ENCODE measurements around the gene UBL4A. TPM values are rescaled to one million over a fixed set of nuclear protein-coding genes. Genes with fewer than 3 reads are reported as not detected.

The UBL4A gene
- total RNA-seq, 1 experiment from 2014 or later: 26.7 TPM

- POLR2A ChIA-PET: no interaction called here
These were observed 22.7 kb downstream of the UBL4A start for GRCh38 chrX:154463611-154464220.

GRCh38 chrX:154462396-154462795, 24.0 kb downstream of the UBL4A start:
- Mint-ChIP-seq H3K4me1 (ENCODE audit: insufficient read depth, unreplicated experiment) (peaks cover 7% of the 10 kb centered on the region), H3K9me3 (ENCODE audit: unreplicated experiment) (no peaks in the 10 kb centered on the region), H3K4me3 (ENCODE audit: unreplicated experiment) (no peak overlapping the region), H3K27me3 (ENCODE audit: insufficient read depth, unreplicated experiment) (peaks cover 7% of the 10 kb centered on the region), H3K27ac (ENCODE audit: low read depth, unreplicated experiment) (no peak overlapping the region), H3K36me3 (ENCODE audit: insufficient read depth, unreplicated experiment) (peaks cover 14% of the 10 kb centered on the region)
- BruUV-seq (replicated peaks): no TSS peak
- no peak for TF ChIP-seq CTCF (IDR thresholded peaks at IDR 0.05; ENCODE audit: unreplicated experiment)
- ChIA-PET POLR2A (no interaction called here), CTCF (interaction anchor here (1.2 kb wide), 1 partner anchor 65 kb away, joined by 5 read pairs; no protein-coding TSS in a partner anchor)
- intact Hi-C loops (cut with micrococcal nuclease): no loop called here
- no peak for DNase-seq (ENCODE audit: unreplicated experiment)

More at GRCh38 chrX:154463611-154464220, 22.7 kb downstream of the UBL4A start:
- Mint-ChIP-seq H3K9me3 (ENCODE audit: unreplicated experiment) (no peaks in the 10 kb centered on the region), H3K4me3 (ENCODE audit: unreplicated experiment) (no peak overlapping the region), H3K36me3 (ENCODE audit: insufficient read depth, unreplicated experiment) (peaks cover 18% of the 10 kb centered on the region), H3K27me3 (ENCODE audit: insufficient read depth, unreplicated experiment) (peaks cover 7% of the 10 kb centered on the region), H3K27ac (ENCODE audit: low read depth, unreplicated experiment) (no peak overlapping the region), H3K4me1 (ENCODE audit: insufficient read depth, unreplicated experiment) (peaks cover 4% of the 10 kb centered on the region)
- CTCF ChIA-PET: interaction anchor here (0.5 to 0.6 kb wide), 2 partner anchors 1504 to 1539 kb away, joined by 3 read pairs; no protein-coding TSS in a partner anchor
- no peak for DNase-seq (ENCODE audit: unreplicated experiment)
- BruUV-seq (replicated peaks): no TSS peak
- intact Hi-C loops (cut with micrococcal nuclease): no loop called here
- TF ChIP-seq CTCF (IDR thresholded peaks at IDR 0.05; ENCODE audit: unreplicated experiment): no peak

GRCh38 chrX:154460326-154460725, 26.1 kb downstream of the UBL4A start:
- peaks cover 7% of the 10 kb centered on the region for H3K27me3 Mint-ChIP-seq (ENCODE audit: insufficient read depth, unreplicated experiment)
- TSS peak; percentile 20 for BruUV-seq (replicated peaks)
- H3K27ac Mint-ChIP-seq (ENCODE audit: low read depth, unreplicated experiment): no peak overlapping the region
- H3K4me1 Mint-ChIP-seq (ENCODE audit: insufficient read depth, unreplicated experiment): peaks cover 10% of the 10 kb centered on the region
- CTCF ChIA-PET: interaction anchor here (0.7 to 1.3 kb wide), 2 partner anchors 67 to 81 kb away, joined by 3 read pairs; no protein-coding TSS in a partner anchor
- no peak for TF ChIP-seq CTCF (IDR thresholded peaks at IDR 0.05; ENCODE audit: unreplicated experiment)
- peak overlapping the region; percentile 5 for H3K4me3 Mint-ChIP-seq (ENCODE audit: unreplicated experiment)
- no peak for DNase-seq (ENCODE audit: unreplicated experiment)
- peaks cover 11% of the 10 kb centered on the region for H3K36me3 Mint-ChIP-seq (ENCODE audit: insufficient read depth, unreplicated experiment)
- POLR2A ChIA-PET: no interaction called here
- H3K9me3 Mint-ChIP-seq (ENCODE audit: unreplicated experiment): no peaks in the 10 kb centered on the region
- intact Hi-C loops (cut with micrococcal nuclease): no loop called here

GRCh38 chrX:154459832-154460231, 26.6 kb downstream of the UBL4A start:
- Mint-ChIP-seq H3K27me3 (ENCODE audit: insufficient read depth, unreplicated experiment) (peaks cover 11% of the 10 kb centered on the region), H3K4me1 (ENCODE audit: insufficient read depth, unreplicated experiment) (peaks cover 10% of the 10 kb centered on the region), H3K27ac (ENCODE audit: low read depth, unreplicated experiment) (no peak overlapping the region), H3K36me3 (ENCODE audit: insufficient read depth, unreplicated experiment) (peaks cover 11% of the 10 kb centered on the region), H3K4me3 (ENCODE audit: unreplicated experiment) (peak overlapping the region; percentile 70), H3K9me3 (ENCODE audit: unreplicated experiment) (no peaks in the 10 kb centered on the region)
- intact Hi-C loops (cut with micrococcal nuclease): no loop called here
- DNase-seq (ENCODE audit: unreplicated experiment): no peak
- no peak for TF ChIP-seq CTCF (IDR thresholded peaks at IDR 0.05; ENCODE audit: unreplicated experiment)
- BruUV-seq (replicated peaks): no TSS peak
- ChIA-PET POLR2A (interaction anchor here (1.2 to 1.6 kb wide), 2 partner anchors 30 to 31 kb away, joined by 5 to 12 read pairs; partner anchors contain the start of genes ATP6AP1 and SLC10A3), CTCF (interaction anchor here (1.3 kb wide), 1 partner anchor 67 kb away, joined by 3 read pairs; no protein-coding TSS in a partner anchor)
